ENCODE measurements around the gene SPAG16.
"Not testable (repeated sequence)": the region's sequence is repeated elsewhere in the genome, so short reads cannot be mapped to it uniquely, and the experiment has no call there.

SPAG16 gene

GRCh38 chr2:213376644-213377043 lies 92.4 kb downstream of the SPAG16 start:
- Mint-ChIP-seq H3K27me3 (no peaks in the 10 kb centered on the region), H3K9me3 (peaks cover 0 to 5% of the 10 kb centered on the region in 2 donors), H3K36me3 (ENCODE audit: insufficient read depth) (no peaks in the 10 kb centered on the region), H3K27ac (no peak overlapping the region), H3K4me3 (no peak overlapping the region), H3K4me1 (ENCODE audit: low read depth in 2 of 2) (no peaks in the 10 kb centered on the region)
- no peak for DNase-seq
- no peak for ATAC-seq (replicated peaks)

- not testable (repeated sequence) for H3K9me3 Mint-ChIP-seq; ATAC-seq (replicated peaks); H3K4me3 Mint-ChIP-seq
These were observed 122.8 kb downstream of the SPAG16 start for GRCh38 chr2:213407027-213407426.

GRCh38 chr2:213408426-213409070 lies 124.3 kb downstream of the SPAG16 start:
- H3K4me3 Mint-ChIP-seq; H3K27ac Mint-ChIP-seq; H3K9me3 Mint-ChIP-seq; ATAC-seq (replicated peaks); H3K27me3 Mint-ChIP-seq; H3K4me1 Mint-ChIP-seq (ENCODE audit: low read depth in 2 of 2); DNase-seq; H3K36me3 Mint-ChIP-seq (ENCODE audit: insufficient read depth): not testable (repeated sequence)

More at GRCh38 chr2:213407027-213407426, 122.8 kb downstream of the SPAG16 start:
- H3K27ac Mint-ChIP-seq; H3K4me1 Mint-ChIP-seq (ENCODE audit: low read depth in 2 of 2); H3K36me3 Mint-ChIP-seq (ENCODE audit: insufficient read depth); H3K27me3 Mint-ChIP-seq; DNase-seq: not testable (repeated sequence)

GRCh38 chr2:213410687-213411086 lies 126.4 kb downstream of the SPAG16 start:
- H3K4me1 Mint-ChIP-seq (ENCODE audit: low read depth in 2 of 2); H3K4me3 Mint-ChIP-seq; H3K36me3 Mint-ChIP-seq (ENCODE audit: insufficient read depth); H3K9me3 Mint-ChIP-seq; DNase-seq; ATAC-seq (replicated peaks); H3K27me3 Mint-ChIP-seq; H3K27ac Mint-ChIP-seq: not testable (repeated sequence)

- no peak for ATAC-seq (replicated peaks)
These were observed 127.5 kb downstream of the SPAG16 start for GRCh38 chr2:213411582-213412289.

GRCh38 chr2:213415093-213415492 lies 130.8 kb downstream of the SPAG16 start:
- Mint-ChIP-seq H3K27me3 (no peaks in the 10 kb centered on the region), H3K4me3 (no peak overlapping the region), H3K36me3 (ENCODE audit: insufficient read depth) (no peaks in the 10 kb centered on the region), H3K9me3 (no peaks in the 10 kb centered on the region), H3K27ac (no peak overlapping the region), H3K4me1 (ENCODE audit: low read depth in 2 of 2) (no peaks in the 10 kb centered on the region)
- ATAC-seq (replicated peaks) (no peak), DNase-seq (no peak)

More at GRCh38 chr2:213411582-213412289, 127.5 kb downstream of the SPAG16 start:
- peaks cover 0 to 3% of the 10 kb centered on the region in 2 donors for H3K9me3 Mint-ChIP-seq
- H3K4me3 Mint-ChIP-seq = no peak overlapping the region
- H3K27me3 Mint-ChIP-seq = no peaks in the 10 kb centered on the region
- H3K27ac Mint-ChIP-seq = no peak overlapping the region
- H3K36me3 Mint-ChIP-seq (ENCODE audit: insufficient read depth) = no peaks in the 10 kb centered on the region
- no peak for DNase-seq
- no peaks in the 10 kb centered on the region for H3K4me1 Mint-ChIP-seq (ENCODE audit: low read depth in 2 of 2)

GRCh38 chr2:213416832-213417231 lies 132.6 kb downstream of the SPAG16 start:
- Mint-ChIP-seq H3K4me1 (ENCODE audit: low read depth in 2 of 2) (no peaks in the 10 kb centered on the region), H3K9me3 (no peaks in the 10 kb centered on the region), H3K4me3 (no peak overlapping the region), H3K27ac (no peak overlapping the region), H3K27me3 (no peaks in the 10 kb centered on the region), H3K36me3 (ENCODE audit: insufficient read depth) (no peaks in the 10 kb centered on the region)
- DNase-seq (no peak), ATAC-seq (replicated peaks) (no peak)

GRCh38 chr2:213419980-213420379 lies 135.7 kb downstream of the SPAG16 start:
- no peak for ATAC-seq (replicated peaks)
- Mint-ChIP-seq H3K4me3 (no peak overlapping the region), H3K36me3 (ENCODE audit: insufficient read depth) (no peaks in the 10 kb centered on the region), H3K4me1 (ENCODE audit: low read depth in 2 of 2) (no peaks in the 10 kb centered on the region), H3K9me3 (no peaks in the 10 kb centered on the region), H3K27me3 (no peaks in the 10 kb centered on the region), H3K27ac (no peak overlapping the region)
- DNase-seq = no peak

- Mint-ChIP-seq H3K4me3 (no peak overlapping the region), H3K27me3 (no peaks in the 10 kb centered on the region), H3K27ac (no peak overlapping the region), H3K9me3 (no peaks in the 10 kb centered on the region), H3K36me3 (ENCODE audit: insufficient read depth) (no peaks in the 10 kb centered on the region), H3K4me1 (ENCODE audit: low read depth in 2 of 2) (no peaks in the 10 kb centered on the region)
- no peak for DNase-seq
- no peak for ATAC-seq (replicated peaks)
These were observed 136.6 kb downstream of the SPAG16 start for GRCh38 chr2:213420828-213421385.

- Mint-ChIP-seq H3K36me3 (ENCODE audit: insufficient read depth) (no peaks in the 10 kb centered on the region), H3K9me3 (no peaks in the 10 kb centered on the region), H3K4me3 (no peak overlapping the region), H3K4me1 (ENCODE audit: low read depth in 2 of 2) (no peaks in the 10 kb centered on the region), H3K27ac (no peak overlapping the region), H3K27me3 (no peaks in the 10 kb centered on the region)
- ATAC-seq (replicated peaks) (no peak), DNase-seq (no peak)
These were observed 137.9 kb downstream of the SPAG16 start for GRCh38 chr2:213422211-213422610.

- Mint-ChIP-seq H3K27ac (no peak overlapping the region), H3K9me3 (peaks cover 0 to under 1% of the 10 kb centered on the region in 2 donors), H3K36me3 (ENCODE audit: insufficient read depth) (no peaks in the 10 kb centered on the region), H3K4me3 (no peak overlapping the region), H3K27me3 (peaks cover 0 to 8% of the 10 kb centered on the region in 2 donors), H3K4me1 (ENCODE audit: low read depth in 2 of 2) (no peaks in the 10 kb centered on the region)
- DNase-seq (no peak), ATAC-seq (replicated peaks) (no peak)
These were observed 141.4 kb downstream of the SPAG16 start for GRCh38 chr2:213425618-213426017.

- Mint-ChIP-seq H3K27ac (no peak overlapping the region), H3K36me3 (ENCODE audit: insufficient read depth) (no peaks in the 10 kb centered on the region), H3K4me1 (ENCODE audit: low read depth in 2 of 2) (no peaks in the 10 kb centered on the region), H3K4me3 (no peak overlapping the region), H3K9me3 (peaks cover 2 to 8% of the 10 kb centered on the region in 2 donors), H3K27me3 (peaks cover 0 to 8% of the 10 kb centered on the region in 2 donors)
- ATAC-seq (replicated peaks) (no peak), DNase-seq (no peak)
These were observed 145.3 kb downstream of the SPAG16 start for GRCh38 chr2:213429516-213429915.

GRCh38 chr2:213443921-213444320 lies 159.7 kb downstream of the SPAG16 start:
- H3K9me3 Mint-ChIP-seq = peaks cover 1 to 20% of the 10 kb centered on the region in 2 donors

More at GRCh38 chr2:213443921-213444320, 159.7 kb downstream of the SPAG16 start:
- Mint-ChIP-seq H3K27me3 (no peaks in the 10 kb centered on the region), H3K4me3 (no peak overlapping the region), H3K4me1 (ENCODE audit: low read depth in 2 of 2) (no peaks in the 10 kb centered on the region), H3K27ac (no peak overlapping the region), H3K36me3 (ENCODE audit: insufficient read depth) (peaks cover 3% of the 10 kb centered on the region)
- ATAC-seq (replicated peaks) (no peak), DNase-seq (no peak)
